ENCODE results near the gene IFIT3.
"Not testable (repeated sequence)": the region's sequence is repeated elsewhere in the genome, so short reads cannot be mapped to it uniquely, and the experiment has no call there.

- TF ChIP-seq, protein P1, sequence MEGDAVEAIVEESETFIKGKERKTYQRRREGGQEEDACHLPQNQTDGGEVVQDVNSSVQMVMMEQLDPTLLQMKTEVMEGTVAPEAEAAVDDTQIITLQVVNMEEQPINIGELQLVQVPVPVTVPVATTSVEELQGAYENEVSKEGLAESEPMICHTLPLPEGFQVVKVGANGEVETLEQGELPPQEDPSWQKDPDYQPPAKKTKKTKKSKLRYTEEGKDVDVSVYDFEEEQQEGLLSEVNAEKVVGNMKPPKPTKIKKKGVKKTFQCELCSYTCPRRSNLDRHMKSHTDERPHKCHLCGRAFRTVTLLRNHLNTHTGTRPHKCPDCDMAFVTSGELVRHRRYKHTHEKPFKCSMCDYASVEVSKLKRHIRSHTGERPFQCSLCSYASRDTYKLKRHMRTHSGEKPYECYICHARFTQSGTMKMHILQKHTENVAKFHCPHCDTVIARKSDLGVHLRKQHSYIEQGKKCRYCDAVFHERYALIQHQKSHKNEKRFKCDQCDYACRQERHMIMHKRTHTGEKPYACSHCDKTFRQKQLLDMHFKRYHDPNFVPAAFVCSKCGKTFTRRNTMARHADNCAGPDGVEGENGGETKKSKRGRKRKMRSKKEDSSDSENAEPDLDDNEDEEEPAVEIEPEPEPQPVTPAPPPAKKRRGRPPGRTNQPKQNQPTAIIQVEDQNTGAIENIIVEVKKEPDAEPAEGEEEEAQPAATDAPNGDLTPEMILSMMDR (IDR thresholded peaks at IDR 0.05) = not testable (repeated sequence)
- not testable (repeated sequence) for TF ChIP-seq EZH2 (IDR thresholded peaks at IDR 0.05; ENCODE audit: borderline replicate concordance, insufficient read depth, low read depth, low read length, poor library complexity, severe bottlenecking)
Measured at GRCh38 chr10:89330014-89330413, 2.2 kb downstream of the IFIT3 start.
